RWPE1 (cell line): ENCODE data around the gene BMP7.

Source experiments
- CTCF ChIA-PET: fragments of 350-600 bp; sonication (Branson Sonifier 250); formaldehyde crosslinking; extraction: SDS; loops from one replicate; lab custom pipeline; 2021; lab: Yijun Ruan, JAX
- POLR2A ChIA-PET: fragments of 400-600 bp; formaldehyde crosslinking; extraction: SDS; loops from one replicate; lab custom pipeline; 2020; ENCODE audit warnings: antibody characterized with exemption; ENCODE audit not compliant: low non-redundant PET; lab: Yijun Ruan, JAX
- DNase-seq: peaks from one replicate; pipeline ENCODE4 v3.0.0; 2012; ENCODE audit warnings: low spot score
- H3K27ac ChIP-seq: fragments of 450-650 bp; 2 replicates; pipeline ENCODE4 v1.5.1; 2017
- TF ChIP-seq, protein P1 (sequence below): fragments of 450-650 bp; conservative IDR thresholded peaks from 2 replicates; pipeline ENCODE4 v1.5.1; 2017; ENCODE audit warnings: low read depth, mild to moderate bottlenecking

BMP7 gene

DNA sequence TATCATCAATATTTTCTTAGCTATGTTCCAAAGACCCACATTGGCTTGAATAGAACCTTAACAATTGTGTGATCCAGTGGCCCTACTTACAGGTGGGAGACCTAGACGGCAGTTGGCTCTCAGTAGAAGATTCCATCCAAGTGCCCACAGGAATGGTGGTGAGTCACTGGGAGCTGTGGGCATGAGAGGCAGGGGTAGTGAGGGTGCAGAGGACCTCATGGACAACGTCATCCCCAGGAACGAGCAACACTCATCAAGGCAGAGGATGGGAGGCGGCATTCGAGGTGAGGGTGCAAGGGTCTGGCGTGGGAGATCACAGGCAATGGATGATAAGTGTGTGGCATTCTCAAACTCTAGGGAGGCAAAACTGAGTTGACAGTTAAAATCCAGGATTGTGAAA, 45.7 kb upstream of the BMP7 start:
- CTCF ChIA-PET: interaction anchor here (0.5 to 1.4 kb wide), 4 partner anchors 17 to 143 kb away, joined by 3 read pairs; no protein-coding TSS in a partner anchor
- no peak for DNase-seq
- POLR2A ChIA-PET: no interaction called here
- TF ChIP-seq, protein P1, sequence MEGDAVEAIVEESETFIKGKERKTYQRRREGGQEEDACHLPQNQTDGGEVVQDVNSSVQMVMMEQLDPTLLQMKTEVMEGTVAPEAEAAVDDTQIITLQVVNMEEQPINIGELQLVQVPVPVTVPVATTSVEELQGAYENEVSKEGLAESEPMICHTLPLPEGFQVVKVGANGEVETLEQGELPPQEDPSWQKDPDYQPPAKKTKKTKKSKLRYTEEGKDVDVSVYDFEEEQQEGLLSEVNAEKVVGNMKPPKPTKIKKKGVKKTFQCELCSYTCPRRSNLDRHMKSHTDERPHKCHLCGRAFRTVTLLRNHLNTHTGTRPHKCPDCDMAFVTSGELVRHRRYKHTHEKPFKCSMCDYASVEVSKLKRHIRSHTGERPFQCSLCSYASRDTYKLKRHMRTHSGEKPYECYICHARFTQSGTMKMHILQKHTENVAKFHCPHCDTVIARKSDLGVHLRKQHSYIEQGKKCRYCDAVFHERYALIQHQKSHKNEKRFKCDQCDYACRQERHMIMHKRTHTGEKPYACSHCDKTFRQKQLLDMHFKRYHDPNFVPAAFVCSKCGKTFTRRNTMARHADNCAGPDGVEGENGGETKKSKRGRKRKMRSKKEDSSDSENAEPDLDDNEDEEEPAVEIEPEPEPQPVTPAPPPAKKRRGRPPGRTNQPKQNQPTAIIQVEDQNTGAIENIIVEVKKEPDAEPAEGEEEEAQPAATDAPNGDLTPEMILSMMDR: no peak
- H3K27ac ChIP-seq: no peak overlapping the region

DNA sequence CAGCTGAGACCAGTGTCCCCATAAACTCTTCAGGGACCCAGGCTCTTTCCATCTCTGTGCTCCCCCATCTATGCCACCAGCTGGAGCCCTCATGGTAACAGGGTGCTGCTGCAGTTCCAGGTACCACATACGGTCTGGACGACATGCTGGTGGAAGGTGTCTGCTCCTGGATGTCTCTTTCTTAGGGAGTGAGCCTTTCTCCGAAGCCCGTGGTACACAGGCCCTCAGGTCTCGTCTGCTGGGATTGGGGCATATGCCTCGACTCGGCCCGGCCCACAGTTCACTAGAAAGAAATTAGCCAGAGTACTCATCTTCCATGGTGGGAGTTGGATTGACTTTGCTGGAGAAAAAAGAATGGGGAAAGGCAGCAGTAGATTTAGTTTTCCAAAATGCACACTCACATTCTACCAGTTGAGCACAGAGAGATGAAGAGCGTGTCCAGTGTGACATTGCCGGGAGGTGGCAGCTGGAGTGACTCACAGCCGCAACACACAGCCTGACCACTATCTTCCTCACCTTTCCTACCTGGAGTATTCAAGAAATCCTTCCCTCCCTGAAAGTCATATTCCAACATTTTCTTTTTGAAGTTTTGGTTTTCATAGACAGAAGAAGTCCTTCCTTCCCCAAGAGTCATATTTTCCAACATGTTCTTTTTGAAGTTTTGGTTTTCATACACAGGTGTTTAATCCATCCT, 44.5 kb upstream of the BMP7 start:
- TF ChIP-seq, protein P1: no peak
- CTCF ChIA-PET: interaction anchor here (1.1 to 1.4 kb wide), 2 partner anchors 16 to 21 kb away, joined by 3 read pairs; no protein-coding TSS in a partner anchor
- H3K27ac ChIP-seq: no peak overlapping the region
- POLR2A ChIA-PET: no interaction called here
- no peak for DNase-seq

DNA sequence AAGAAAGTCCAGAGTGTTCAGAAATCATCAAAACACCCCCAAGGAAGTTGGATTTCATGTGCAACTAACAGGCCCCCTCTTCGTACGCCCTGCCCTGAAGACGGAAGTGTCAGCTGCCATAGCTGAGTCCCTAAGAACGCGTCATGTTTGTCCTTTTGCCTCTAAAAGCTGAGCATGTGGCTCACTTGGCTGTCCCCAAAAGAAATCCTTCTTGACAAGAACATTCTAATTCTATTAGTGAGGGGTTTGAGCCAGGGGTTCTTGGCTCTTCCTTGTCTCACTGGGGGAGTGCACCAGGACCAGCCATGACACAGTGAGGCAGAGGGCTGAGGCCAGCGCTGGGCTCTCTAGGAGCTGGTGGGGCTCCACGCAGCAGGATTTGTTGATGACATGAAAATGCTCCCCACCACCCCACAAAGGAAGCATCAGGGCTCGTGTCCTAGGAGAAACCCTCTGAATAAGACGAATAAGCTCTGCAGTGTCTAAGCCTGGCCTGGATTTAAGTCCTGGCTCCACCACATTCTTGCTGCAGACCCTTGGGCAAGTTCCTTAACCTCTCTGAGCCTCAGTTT, 43.2 kb upstream of the BMP7 start:
- DNase-seq: no peak
- ChIA-PET POLR2A (no interaction called here), CTCF (interaction anchor here (0.6 to 1.6 kb wide), 3 partner anchors 23 to 234 kb away, joined by 3 to 7 read pairs (median 3); no protein-coding TSS in a partner anchor)
- no peak overlapping the region for H3K27ac ChIP-seq
- TF ChIP-seq, protein P1: no peak

DNA sequence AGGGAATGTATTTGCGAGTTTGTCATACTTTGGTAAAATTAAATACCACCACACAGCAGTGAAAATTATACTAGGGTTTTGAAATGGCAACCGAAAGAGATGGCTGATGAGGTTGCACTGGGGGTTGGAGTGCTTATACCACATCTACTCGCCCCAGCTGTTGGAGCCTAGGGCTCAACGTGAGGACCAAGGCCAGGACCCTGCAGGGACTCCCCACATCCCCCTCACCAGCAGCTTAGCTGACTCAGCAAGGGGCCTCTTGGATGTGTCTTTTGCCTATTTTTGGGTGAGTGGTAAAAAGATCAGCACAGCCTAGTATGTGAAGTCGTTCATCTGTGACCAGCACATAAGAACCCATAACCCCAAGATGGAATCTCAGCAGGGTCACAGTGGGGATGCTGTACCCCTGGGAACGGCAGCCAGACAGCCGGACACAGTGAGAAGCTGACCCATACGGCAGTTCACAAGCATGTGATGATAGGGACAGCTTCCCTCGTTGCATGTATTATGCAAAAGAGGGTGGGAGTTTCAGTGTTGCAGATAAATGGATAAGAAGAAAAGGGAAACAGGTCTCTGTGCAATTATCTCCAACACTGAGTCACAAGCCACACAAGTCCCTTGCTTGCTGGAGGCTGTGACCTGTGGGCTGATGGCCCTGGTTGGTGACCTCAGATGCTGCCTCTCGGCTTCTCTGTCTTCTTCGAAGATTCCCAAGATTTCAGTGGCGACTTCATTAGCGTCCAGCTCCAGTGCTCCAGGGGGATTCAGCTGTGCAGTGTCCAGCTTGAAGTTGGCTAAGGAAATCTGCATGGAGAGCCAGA, 42.2 kb upstream of the BMP7 start:
- no peak for DNase-seq
- ChIA-PET POLR2A (no interaction called here), CTCF (interaction anchor here (0.6 to 1.6 kb wide), 2 partner anchors 24 to 27 kb away, joined by 3 to 7 read pairs; no protein-coding TSS in a partner anchor)
- no peak overlapping the region for H3K27ac ChIP-seq
- TF ChIP-seq, protein P1: no peak

DNA sequence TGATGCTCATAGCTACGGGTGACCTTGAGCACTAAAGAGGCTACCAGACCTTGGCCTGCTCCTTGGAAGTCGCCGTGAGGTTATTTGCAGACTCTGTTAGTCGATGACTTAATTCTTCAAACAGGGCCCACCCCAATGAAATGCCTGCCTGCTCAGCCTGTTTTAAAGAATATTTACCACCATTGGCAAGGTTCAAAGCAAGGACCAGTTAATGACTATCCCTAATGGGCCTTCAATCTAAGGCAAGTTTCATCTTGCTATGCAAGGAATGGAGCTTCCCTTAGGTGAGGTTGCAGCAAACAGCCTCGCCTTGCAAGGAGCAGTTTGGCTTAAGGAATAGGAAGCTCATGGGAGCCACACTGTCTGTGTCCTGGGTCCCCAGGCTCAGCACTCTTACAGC, 40.3 kb upstream of the BMP7 start:
- DNase-seq: no peak
- ChIA-PET POLR2A (no interaction called here), CTCF (interaction anchor here (1.1 kb wide), 1 partner anchor 26 kb away, joined by 4 read pairs; no protein-coding TSS in a partner anchor)
- TF ChIP-seq, protein P1: no peak
- H3K27ac ChIP-seq: no peak overlapping the region

DNA sequence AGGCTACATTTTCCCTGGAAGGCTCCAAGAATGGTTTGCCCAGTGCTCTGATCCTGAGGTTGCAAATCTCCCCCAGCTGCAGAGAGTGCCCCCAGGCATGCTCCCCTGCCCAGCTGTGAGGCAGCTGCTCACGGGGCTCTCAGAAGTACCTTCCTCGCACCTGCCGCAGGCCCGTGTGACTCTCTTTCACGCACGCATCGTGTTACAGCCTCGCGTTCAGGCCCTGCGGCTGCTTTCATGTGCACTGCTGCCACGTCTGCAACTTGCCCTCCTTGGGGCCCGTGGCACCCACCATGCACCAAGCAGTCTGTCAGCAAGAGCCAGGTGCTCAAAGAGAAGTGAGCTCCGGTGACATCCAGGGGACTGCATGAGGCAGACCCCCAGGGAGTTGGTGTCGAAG, 34.6 kb upstream of the BMP7 start:
- TF ChIP-seq, protein P1: no peak
- ChIA-PET POLR2A (no interaction called here), CTCF (no interaction called here)
- DNase-seq: no peak
- H3K27ac ChIP-seq: no peak overlapping the region
